ENCODE results near the gene IVD.

The IVD gene

DNA sequence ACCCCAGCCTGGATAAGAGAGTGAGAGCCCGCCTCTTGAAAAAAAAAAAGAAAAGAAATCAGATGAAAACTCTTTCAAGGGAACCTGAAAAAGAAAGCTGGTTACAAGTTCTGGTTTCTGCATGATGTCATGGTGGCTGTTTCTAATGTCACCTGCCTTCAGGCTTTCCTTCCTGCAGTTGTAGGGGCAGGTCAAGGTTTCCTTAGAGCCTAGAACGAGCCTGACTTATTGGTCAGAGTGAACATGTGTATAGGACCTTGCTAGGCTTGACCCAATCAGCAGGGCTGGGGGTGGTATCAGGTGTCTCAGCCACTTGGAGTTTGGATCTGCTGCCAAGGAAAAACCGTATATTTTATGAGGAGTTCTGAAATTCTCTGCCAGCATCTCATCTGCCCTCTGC is 3.8 kb downstream of the IVD start:
- POLR2A ChIA-PET = no interaction called here
- no peak for DNase-seq (ENCODE audit: low read depth, low spot score)
- TF ChIP-seq, protein P1, sequence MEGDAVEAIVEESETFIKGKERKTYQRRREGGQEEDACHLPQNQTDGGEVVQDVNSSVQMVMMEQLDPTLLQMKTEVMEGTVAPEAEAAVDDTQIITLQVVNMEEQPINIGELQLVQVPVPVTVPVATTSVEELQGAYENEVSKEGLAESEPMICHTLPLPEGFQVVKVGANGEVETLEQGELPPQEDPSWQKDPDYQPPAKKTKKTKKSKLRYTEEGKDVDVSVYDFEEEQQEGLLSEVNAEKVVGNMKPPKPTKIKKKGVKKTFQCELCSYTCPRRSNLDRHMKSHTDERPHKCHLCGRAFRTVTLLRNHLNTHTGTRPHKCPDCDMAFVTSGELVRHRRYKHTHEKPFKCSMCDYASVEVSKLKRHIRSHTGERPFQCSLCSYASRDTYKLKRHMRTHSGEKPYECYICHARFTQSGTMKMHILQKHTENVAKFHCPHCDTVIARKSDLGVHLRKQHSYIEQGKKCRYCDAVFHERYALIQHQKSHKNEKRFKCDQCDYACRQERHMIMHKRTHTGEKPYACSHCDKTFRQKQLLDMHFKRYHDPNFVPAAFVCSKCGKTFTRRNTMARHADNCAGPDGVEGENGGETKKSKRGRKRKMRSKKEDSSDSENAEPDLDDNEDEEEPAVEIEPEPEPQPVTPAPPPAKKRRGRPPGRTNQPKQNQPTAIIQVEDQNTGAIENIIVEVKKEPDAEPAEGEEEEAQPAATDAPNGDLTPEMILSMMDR (IDR thresholded peaks at IDR 0.05; ENCODE audit: insufficient read depth, low read length, missing control alignments) = no peak
- H3K4me3 ChIP-seq (ENCODE audit: low read depth, low read length) = no peak overlapping the region
- CTCF ChIA-PET = interaction anchor here (0.6 to 1.7 kb wide), 3 partner anchors 13 to 122 kb away, joined by 3 to 7 read pairs (median 3); no protein-coding TSS in a partner anchor

DNA sequence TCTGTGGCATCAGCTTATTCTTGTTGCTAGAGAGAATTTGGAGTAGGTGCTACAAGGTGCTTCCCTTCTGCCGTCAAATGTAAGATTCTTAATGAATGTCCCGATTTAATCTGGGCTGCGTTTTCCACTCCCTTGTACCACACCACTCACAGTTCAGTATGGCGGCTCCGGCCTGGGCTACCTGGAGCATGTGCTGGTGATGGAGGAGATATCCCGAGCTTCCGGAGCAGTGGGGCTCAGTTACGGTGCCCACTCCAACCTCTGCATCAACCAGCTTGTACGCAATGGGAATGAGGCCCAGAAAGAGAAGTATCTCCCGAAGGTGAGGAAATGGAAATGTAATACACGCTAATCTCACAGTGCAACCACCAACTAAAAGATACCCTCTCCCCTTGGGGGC is 4.9 kb downstream of the IVD start:
- ChIA-PET POLR2A (no interaction called here), CTCF (interaction anchor here (1.0 to 1.7 kb wide), 5 partner anchors 10 to 136 kb away, joined by 4 to 7 read pairs (median 5); no protein-coding TSS in a partner anchor)
- no peak overlapping the region for H3K4me3 ChIP-seq (ENCODE audit: low read depth, low read length)
- TF ChIP-seq, protein P1 (IDR thresholded peaks at IDR 0.05; ENCODE audit: insufficient read depth, low read length, missing control alignments) = no peak
- no peak for DNase-seq (ENCODE audit: low read depth, low spot score)

DNA sequence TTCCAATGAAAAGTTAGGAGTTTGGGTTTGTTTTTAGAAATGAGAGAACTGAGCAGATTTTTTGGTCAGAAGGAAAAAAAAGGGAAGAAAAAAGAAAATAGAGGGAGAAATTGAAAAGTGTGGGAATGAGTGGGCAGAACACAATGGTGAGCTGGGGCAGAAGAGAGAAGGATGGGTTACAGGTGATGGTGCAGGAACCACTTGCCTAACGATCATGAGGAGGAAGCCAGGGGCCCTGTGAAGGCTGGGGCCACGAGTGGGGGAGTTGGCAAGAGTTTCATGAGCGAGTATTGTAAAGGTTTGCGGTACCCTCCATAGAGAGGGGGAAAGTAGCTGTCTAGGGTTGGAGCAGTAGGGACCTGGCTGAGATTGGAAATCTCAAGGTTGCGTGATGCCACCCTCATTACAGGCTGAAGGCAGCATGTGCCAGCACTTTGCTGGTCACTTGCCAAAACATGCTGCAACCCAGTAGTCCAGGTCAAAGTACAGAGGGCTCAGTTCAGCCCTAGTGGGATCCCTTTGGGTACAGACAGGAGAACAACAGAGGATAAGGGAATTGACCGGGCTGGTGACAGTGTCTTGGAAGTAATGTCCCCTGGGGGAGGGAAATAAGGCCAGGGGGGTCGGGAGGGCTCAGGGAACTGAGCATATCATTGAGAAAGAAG is 6.6 kb downstream of the IVD start:
- no peak for DNase-seq (ENCODE audit: low read depth, low spot score)
- TF ChIP-seq, protein P1 (IDR thresholded peaks at IDR 0.05; ENCODE audit: insufficient read depth, low read length, missing control alignments) = no peak
- POLR2A ChIA-PET = interaction anchor here (0.6 kb wide), 1 partner anchor 10 kb away, joined by 3 read pairs; no protein-coding TSS in a partner anchor
- no peak overlapping the region for H3K4me3 ChIP-seq (ENCODE audit: low read depth, low read length)
- CTCF ChIA-PET = interaction anchor here (0.9 to 2.9 kb wide), 5 partner anchors 10 to 138 kb away, joined by 4 to 16 read pairs (median 5); no protein-coding TSS in a partner anchor

DNA sequence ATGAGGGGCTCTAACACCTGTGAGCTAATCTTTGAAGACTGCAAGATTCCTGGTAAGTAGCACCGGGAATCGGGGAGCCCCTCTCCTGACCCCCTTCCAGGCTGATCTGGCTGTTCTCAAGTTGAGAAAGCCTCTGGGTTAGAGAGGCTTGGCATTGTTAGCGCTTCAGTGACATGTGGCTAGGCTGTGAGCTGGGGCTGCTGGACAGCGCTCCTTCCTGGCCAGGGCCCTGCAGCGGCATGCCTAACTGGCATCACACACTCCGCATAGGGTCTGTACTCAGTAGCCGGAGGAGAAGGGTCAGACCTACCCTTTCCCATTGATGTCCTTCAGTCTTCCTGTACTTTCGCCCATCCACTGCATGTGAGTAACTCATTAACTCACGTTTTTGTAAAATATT is 7.4 kb downstream of the IVD start:
- CTCF ChIA-PET = interaction anchor here (0.9 to 2.9 kb wide), 4 partner anchors 9 to 138 kb away, joined by 4 to 16 read pairs (median 5); no protein-coding TSS in a partner anchor
- TF ChIP-seq, protein P1 (IDR thresholded peaks at IDR 0.05; ENCODE audit: insufficient read depth, low read length, missing control alignments) = no peak
- POLR2A ChIA-PET = interaction anchor here (0.7 kb wide), 1 partner anchor 56 kb away, joined by 3 read pairs; no protein-coding TSS in a partner anchor
- DNase-seq (ENCODE audit: low read depth, low spot score) = no peak
- H3K4me3 ChIP-seq (ENCODE audit: low read depth, low read length) = no peak overlapping the region

DNA sequence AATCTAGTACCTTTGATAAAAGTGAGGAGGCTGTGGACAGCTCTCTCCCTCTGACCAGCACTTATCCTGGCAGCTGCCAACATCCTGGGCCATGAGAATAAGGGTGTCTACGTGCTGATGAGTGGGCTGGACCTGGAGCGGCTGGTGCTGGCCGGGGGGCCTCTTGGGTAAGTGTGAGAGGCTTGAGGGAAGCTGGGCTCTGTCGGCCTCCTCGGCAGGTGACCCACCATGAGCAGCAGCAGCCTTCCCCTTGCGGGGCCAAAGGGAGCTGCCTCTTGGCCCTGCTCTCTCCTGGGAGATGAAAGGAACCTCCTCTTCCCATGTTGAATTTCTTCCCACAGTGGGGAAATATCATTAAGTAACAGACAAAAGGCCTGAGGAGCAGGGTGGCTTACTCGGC is 9.2 kb downstream of the IVD start:
- TF ChIP-seq, protein P1 (IDR thresholded peaks at IDR 0.05; ENCODE audit: insufficient read depth, low read length, missing control alignments) = no peak
- no peak overlapping the region for H3K4me3 ChIP-seq (ENCODE audit: low read depth, low read length)
- ChIA-PET POLR2A (no interaction called here), CTCF (interaction anchor here (0.8 to 1.9 kb wide), 5 partner anchors 8 to 140 kb away, joined by 3 to 6 read pairs (median 4); partner anchors contain the start of gene IVD)
- DNase-seq (ENCODE audit: low read depth, low spot score) = no peak

DNA sequence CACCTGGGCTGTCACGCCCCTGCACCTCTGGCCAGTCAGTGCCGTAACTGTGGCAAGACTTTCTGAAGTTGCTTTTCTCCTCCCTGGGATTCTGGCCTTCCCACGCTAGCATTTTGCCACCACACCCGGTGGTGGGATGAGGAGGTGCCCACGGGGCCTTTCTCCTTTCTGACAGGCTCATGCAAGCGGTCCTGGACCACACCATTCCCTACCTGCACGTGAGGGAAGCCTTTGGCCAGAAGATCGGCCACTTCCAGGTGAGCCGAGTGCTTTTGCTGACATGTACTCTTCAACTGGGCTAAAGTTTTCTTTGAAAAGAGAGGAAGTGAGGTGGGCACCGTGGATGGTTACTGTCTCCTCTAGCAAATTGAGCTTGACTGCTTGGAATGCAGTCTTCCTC is 9.6 kb downstream of the IVD start:
- POLR2A ChIA-PET = no interaction called here

More for the DNA sequence above, 9.6 kb downstream of the IVD start:
- TF ChIP-seq, protein P1 (IDR thresholded peaks at IDR 0.05; ENCODE audit: insufficient read depth, low read length, missing control alignments) = no peak
- no peak overlapping the region for H3K4me3 ChIP-seq (ENCODE audit: low read depth, low read length)
- CTCF ChIA-PET = interaction anchor here (0.8 to 1.9 kb wide), 3 partner anchors 9 to 47 kb away, joined by 3 to 6 read pairs (median 4); partner anchors contain the start of gene IVD
- no peak for DNase-seq (ENCODE audit: low read depth, low spot score)
